ENCODE measurements around the gene VOPP1. TPM values are rescaled to one million over a fixed set of nuclear protein-coding genes. Genes with fewer than 3 reads are reported as not detected.
A peak's percentile ranks its signal among the peaks of the same experiment; 100 is the strongest.

VOPP1 gene
- total and polyA plus RNA-seq, 10 of the 15 experiments (the other 5 are each of a cell fraction or from before 2014, with no cell fraction given) = 32.8 to 206 (median 129) TPM

GRCh38 chr7:55568613-55569268 lies 3.6 kb downstream of the VOPP1 start:
- FAIRE-seq (no peak), DNase-seq (ENCODE audit: low read depth, low spot score) (no peak)
- TF ChIP-seq SIX5 (IDR thresholded peaks at IDR 0.05; ENCODE audit: low read depth, low read length, severe bottlenecking) = no peak
- TF ChIP-seq, protein P1, sequence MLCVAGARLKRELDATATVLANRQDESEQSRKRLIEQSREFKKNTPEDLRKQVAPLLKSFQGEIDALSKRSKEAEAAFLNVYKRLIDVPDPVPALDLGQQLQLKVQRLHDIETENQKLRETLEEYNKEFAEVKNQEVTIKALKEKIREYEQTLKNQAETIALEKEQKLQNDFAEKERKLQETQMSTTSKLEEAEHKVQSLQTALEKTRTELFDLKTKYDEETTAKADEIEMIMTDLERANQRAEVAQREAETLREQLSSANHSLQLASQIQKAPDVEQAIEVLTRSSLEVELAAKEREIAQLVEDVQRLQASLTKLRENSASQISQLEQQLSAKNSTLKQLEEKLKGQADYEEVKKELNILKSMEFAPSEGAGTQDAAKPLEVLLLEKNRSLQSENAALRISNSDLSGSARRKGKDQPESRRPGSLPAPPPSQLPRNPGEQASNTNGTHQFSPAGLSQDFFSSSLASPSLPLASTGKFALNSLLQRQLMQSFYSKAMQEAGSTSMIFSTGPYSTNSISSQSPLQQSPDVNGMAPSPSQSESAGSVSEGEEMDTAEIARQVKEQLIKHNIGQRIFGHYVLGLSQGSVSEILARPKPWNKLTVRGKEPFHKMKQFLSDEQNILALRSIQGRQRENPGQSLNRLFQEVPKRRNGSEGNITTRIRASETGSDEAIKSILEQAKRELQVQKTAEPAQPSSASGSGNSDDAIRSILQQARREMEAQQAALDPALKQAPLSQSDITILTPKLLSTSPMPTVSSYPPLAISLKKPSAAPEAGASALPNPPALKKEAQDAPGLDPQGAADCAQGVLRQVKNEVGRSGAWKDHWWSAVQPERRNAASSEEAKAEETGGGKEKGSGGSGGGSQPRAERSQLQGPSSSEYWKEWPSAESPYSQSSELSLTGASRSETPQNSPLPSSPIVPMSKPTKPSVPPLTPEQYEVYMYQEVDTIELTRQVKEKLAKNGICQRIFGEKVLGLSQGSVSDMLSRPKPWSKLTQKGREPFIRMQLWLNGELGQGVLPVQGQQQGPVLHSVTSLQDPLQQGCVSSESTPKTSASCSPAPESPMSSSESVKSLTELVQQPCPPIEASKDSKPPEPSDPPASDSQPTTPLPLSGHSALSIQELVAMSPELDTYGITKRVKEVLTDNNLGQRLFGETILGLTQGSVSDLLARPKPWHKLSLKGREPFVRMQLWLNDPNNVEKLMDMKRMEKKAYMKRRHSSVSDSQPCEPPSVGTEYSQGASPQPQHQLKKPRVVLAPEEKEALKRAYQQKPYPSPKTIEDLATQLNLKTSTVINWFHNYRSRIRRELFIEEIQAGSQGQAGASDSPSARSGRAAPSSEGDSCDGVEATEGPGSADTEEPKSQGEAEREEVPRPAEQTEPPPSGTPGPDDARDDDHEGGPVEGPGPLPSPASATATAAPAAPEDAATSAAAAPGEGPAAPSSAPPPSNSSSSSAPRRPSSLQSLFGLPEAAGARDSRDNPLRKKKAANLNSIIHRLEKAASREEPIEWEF (IDR thresholded peaks at IDR 0.05; ENCODE audit: insufficient replicate concordance, low read depth, low read length) = no peak
- TF ChIP-seq, protein P2, sequence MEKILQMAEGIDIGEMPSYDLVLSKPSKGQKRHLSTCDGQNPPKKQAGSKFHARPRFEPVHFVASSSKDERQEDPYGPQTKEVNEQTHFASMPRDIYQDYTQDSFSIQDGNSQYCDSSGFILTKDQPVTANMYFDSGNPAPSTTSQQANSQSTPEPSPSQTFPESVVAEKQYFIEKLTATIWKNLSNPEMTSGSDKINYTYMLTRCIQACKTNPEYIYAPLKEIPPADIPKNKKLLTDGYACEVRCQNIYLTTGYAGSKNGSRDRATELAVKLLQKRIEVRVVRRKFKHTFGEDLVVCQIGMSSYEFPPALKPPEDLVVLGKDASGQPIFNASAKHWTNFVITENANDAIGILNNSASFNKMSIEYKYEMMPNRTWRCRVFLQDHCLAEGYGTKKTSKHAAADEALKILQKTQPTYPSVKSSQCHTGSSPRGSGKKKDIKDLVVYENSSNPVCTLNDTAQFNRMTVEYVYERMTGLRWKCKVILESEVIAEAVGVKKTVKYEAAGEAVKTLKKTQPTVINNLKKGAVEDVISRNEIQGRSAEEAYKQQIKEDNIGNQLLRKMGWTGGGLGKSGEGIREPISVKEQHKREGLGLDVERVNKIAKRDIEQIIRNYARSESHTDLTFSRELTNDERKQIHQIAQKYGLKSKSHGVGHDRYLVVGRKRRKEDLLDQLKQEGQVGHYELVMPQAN (conservative IDR thresholded peaks at IDR 0.05) = 0 out of 2 replicates have a peak, but pooled peaks have one; percentile 19
- TF ChIP-seq ZNF687 (IDR thresholded peaks at IDR 0.05) = 0 out of 2 replicates have a peak, but pooled peaks have one; percentile 13
- TF ChIP-seq HCFC1 (IDR thresholded peaks at IDR 0.05; ENCODE audit: low read length) = no peak
- TF ChIP-seq CEBPB (IDR thresholded peaks at IDR 0.05; ENCODE audit: borderline replicate concordance in 1 of 2, low read depth in 2 of 2, low read length in 2 of 2) = no peak
- no peak for TF ChIP-seq MEF2A (IDR thresholded peaks at IDR 0.05; ENCODE audit: insufficient read depth, low read depth, low read length)
- TF ChIP-seq HDAC2 (IDR thresholded peaks at IDR 0.05) = no peak
- no peak for TF ChIP-seq ESRRA (IDR thresholded peaks at IDR 0.05; ENCODE audit: low read length)
- TF ChIP-seq KAT2A (conservative IDR thresholded peaks at IDR 0.05; ENCODE audit: control insufficient read depth, low read depth, low read length) = no peak
- TF ChIP-seq ZNF274 (IDR thresholded peaks at IDR 0.05; ENCODE audit: insufficient read depth, insufficient read length) = no peak

More at GRCh38 chr7:55568613-55569268, 3.6 kb downstream of the VOPP1 start:
- ChIA-PET POLR2A (interaction anchor here (1.4 to 8.8 kb wide), 5 partner anchors 10 to 55 kb away, joined by 3 to 156 read pairs (median 24); no protein-coding TSS in a partner anchor), CTCF (interaction anchor here (1.0 to 5.2 kb wide), 9 partner anchors 10 to 135 kb away, joined by 3 to 45 read pairs (median 4); no protein-coding TSS in a partner anchor), RAD21 (ENCODE audit: unreplicated experiment) (interaction anchor here (1.5 to 11.6 kb wide), 8 partner anchors 10 to 259 kb away, joined by 4 to 245 read pairs (median 26); no protein-coding TSS in a partner anchor), SMC1A (ENCODE audit: uncharacterized antibody, unreplicated experiment) (interaction anchor here (1.1 to 12.6 kb wide), 9 partner anchors 10 to 280 kb away, joined by 3 to 263 read pairs (median 57); no protein-coding TSS in a partner anchor)
- peak overlapping the region; percentile 98 for H3K4me3 ChIP-seq
- H3K79me2 ChIP-seq (ENCODE audit: control insufficient read depth, insufficient read depth, low read length) = peaks cover 91% of the 10 kb centered on the region
- peak overlapping the region; percentile 87 for H3K9ac ChIP-seq (ENCODE audit: control insufficient read depth, insufficient read depth, low read length)
- ATAC-seq = no peak; the same call in 1 of the 3 replicates
- no TSS peak for BruUV-seq (replicated peaks)
- no peaks in the 10 kb centered on the region for H3K9me3 ChIP-seq (replicated peaks; ENCODE audit: control insufficient read depth, insufficient read depth, low read length)
- peaks cover 44% of the 10 kb centered on the region for H3K4me1 ChIP-seq (ENCODE audit: control insufficient read depth, insufficient read depth, low read length)
- peak overlapping the region; percentile 88 for H3K4me2 ChIP-seq (ENCODE audit: control insufficient read depth, insufficient read depth)
- no peak overlapping the region for H2AFZ ChIP-seq (ENCODE audit: control insufficient read depth, low read depth, low read length)
- in situ Hi-C loops (cut with MboI) (loop anchor here (25.0 kb wide), 1 partner anchor 806 kb away; the partner anchor contains the start of gene SEC61G), intact Hi-C loops (cut with micrococcal nuclease; ENCODE audit: unreplicated experiment) (loop anchor here (1.0 to 10.0 kb wide), 3 partner anchors 34 to 494 kb away; no protein-coding TSS in a partner anchor)
- WGBS (ENCODE audit: insufficient coverage, insufficient replicate concordance, low lambda C conversion rate, missing lambda C conversion rate) = 3% methylated on average over 4 of the region's 4 CpGs
- H4K20me1 ChIP-seq (ENCODE audit: control insufficient read depth, insufficient read depth) = no peaks in the 10 kb centered on the region
- no peaks in the 10 kb centered on the region for H3K27me3 ChIP-seq (replicated peaks in 1 of 2; ENCODE audit: control insufficient read depth in 2 of 2, insufficient read depth in 2 of 2, low read length in 1 of 2)
- peak overlapping the region; percentile 93 for H3K27ac ChIP-seq (ENCODE audit: control insufficient read depth, insufficient read depth)
- H3K36me3 ChIP-seq (ENCODE audit: control insufficient read depth in 2 of 2, insufficient read depth in 2 of 2, low read length in 1 of 2) = no peaks in the 10 kb centered on the region
